Measurements from ENCODE around the gene IFT74. TPM values are rescaled to one million over a fixed set of nuclear protein-coding genes. Genes with fewer than 3 reads are reported as not detected.

Gene IFT74
- total RNA-seq, 2 experiments from 2014 or later = 3.4 to 10.2 TPM

- no peaks in the 10 kb centered on the region for H4K20me1 ChIP-seq (ENCODE audit: insufficient read depth, low read length)
- H3K27ac ChIP-seq (ENCODE audit: low read depth, low read length, poor library complexity, severe bottlenecking) = no peak overlapping the region
- BruUV-seq (replicated peaks) = no TSS peak
- no peaks in the 10 kb centered on the region for H3K79me2 ChIP-seq (ENCODE audit: insufficient read depth, low read depth, low read length)
- no peak for DNase-seq (ENCODE audit: low spot score)
- no peaks in the 10 kb centered on the region for H3K36me3 ChIP-seq (ENCODE audit: insufficient read depth, low read length)
- TF ChIP-seq EZH2phosphoT487 (IDR thresholded peaks at IDR 0.05; ENCODE audit: borderline replicate concordance, low read depth, low read length) = no peak
- no peak for TF ChIP-seq CTCF (conservative IDR thresholded peaks at IDR 0.05; ENCODE audit: low read length)
- H3K9me2 ChIP-seq (ENCODE audit: insufficient read depth, low read length) = no peaks in the 10 kb centered on the region
- ChIA-PET POLR2A (interaction anchor here (1.2 kb wide), 1 partner anchor 19 kb away, joined by 3 read pairs; no protein-coding TSS in a partner anchor), CTCF (ENCODE audit: unreplicated experiment) (no interaction called here)
- H3K4me3 ChIP-seq (ENCODE audit: low read depth, low read length, poor library complexity, severe bottlenecking) = no peak overlapping the region
- H3K4me2 ChIP-seq (ENCODE audit: low read length) = no peak overlapping the region
- no peaks in the 10 kb centered on the region for H3K4me1 ChIP-seq (ENCODE audit: insufficient read depth, low read length, poor library complexity, severe bottlenecking)
- H2AFZ ChIP-seq (ENCODE audit: low read length) = no peak overlapping the region
- no peaks in the 10 kb centered on the region for H3K9me3 ChIP-seq (ENCODE audit: low read length)
- intact Hi-C loops (cut with micrococcal nuclease; ENCODE audit: unreplicated experiment) = no loop called here
Measured at GRCh38 chr9:27094640-27095298, 138.6 kb downstream of the IFT74 start.

- H3K36me3 ChIP-seq (ENCODE audit: insufficient read depth, low read length) = no peaks in the 10 kb centered on the region
- no TSS peak for BruUV-seq (replicated peaks)
- no peak for DNase-seq (ENCODE audit: low spot score)
- no peak overlapping the region for H3K4me2 ChIP-seq (ENCODE audit: low read length)
- no peaks in the 10 kb centered on the region for H3K9me3 ChIP-seq (ENCODE audit: low read length)
- TF ChIP-seq CTCF (conservative IDR thresholded peaks at IDR 0.05; ENCODE audit: low read length) (no peak), EZH2phosphoT487 (IDR thresholded peaks at IDR 0.05; ENCODE audit: borderline replicate concordance, low read depth, low read length) (no peak)
- H3K4me1 ChIP-seq (ENCODE audit: insufficient read depth, low read length, poor library complexity, severe bottlenecking) = no peaks in the 10 kb centered on the region
- H3K4me3 ChIP-seq (ENCODE audit: low read depth, low read length, poor library complexity, severe bottlenecking) = no peak overlapping the region
- H3K9me2 ChIP-seq (ENCODE audit: insufficient read depth, low read length) = no peaks in the 10 kb centered on the region
- ChIA-PET POLR2A (interaction anchor here (0.6 kb wide), 2 partner anchors 67 to 708 kb away, joined by 3 to 5 read pairs; no protein-coding TSS in a partner anchor), CTCF (ENCODE audit: unreplicated experiment) (no interaction called here)
- H2AFZ ChIP-seq (ENCODE audit: low read length) = no peak overlapping the region
- H3K79me2 ChIP-seq (ENCODE audit: insufficient read depth, low read depth, low read length) = no peaks in the 10 kb centered on the region
- H3K27ac ChIP-seq (ENCODE audit: low read depth, low read length, poor library complexity, severe bottlenecking) = no peak overlapping the region
- intact Hi-C loops (cut with micrococcal nuclease; ENCODE audit: unreplicated experiment) = no loop called here
- H4K20me1 ChIP-seq (ENCODE audit: insufficient read depth, low read length) = no peaks in the 10 kb centered on the region
Measured at GRCh38 chr9:27107241-27107640, 151.0 kb downstream of the IFT74 start.

- H3K4me2 ChIP-seq (ENCODE audit: low read length) = no peak within 1 kb of the TSS
Measured at GRCh38 chr9:27108981-27109541, 152.8 kb downstream of the IFT74 start, which contains the start of gene TEK. TEK (plus strand) TSS chr9:27109225; CDS start chr9:27109591, 366 bp downstream.

More at GRCh38 chr9:27108981-27109541, 152.8 kb downstream of the IFT74 start, which contains the start of gene TEK:
- Histone ChIP-seq H4K20me1 (ENCODE audit: insufficient read depth, low read length) (no peaks in the 10 kb centered on the region), H3K9me2 (ENCODE audit: insufficient read depth, low read length) (no peaks in the 10 kb centered on the region), H3K4me1 (ENCODE audit: insufficient read depth, low read length, poor library complexity, severe bottlenecking) (no peaks in the 10 kb centered on the region), H3K27ac (ENCODE audit: low read depth, low read length, poor library complexity, severe bottlenecking) (no peak within 1 kb of the TSS), H3K36me3 (ENCODE audit: insufficient read depth, low read length) (no peaks in the 10 kb centered on the region), H2AFZ (ENCODE audit: low read length) (no peak within 1 kb of the TSS), H3K79me2 (ENCODE audit: insufficient read depth, low read depth, low read length) (no peaks in the 10 kb centered on the region), H3K4me3 (ENCODE audit: low read depth, low read length, poor library complexity, severe bottlenecking) (no peak within 1 kb of the TSS), H3K9me3 (ENCODE audit: low read length) (no peaks in the 10 kb centered on the region)
- CTCF ChIA-PET (ENCODE audit: unreplicated experiment) = no interaction called here
- no peak for TF ChIP-seq EZH2phosphoT487 (IDR thresholded peaks at IDR 0.05; ENCODE audit: borderline replicate concordance, low read depth, low read length)
- no TSS peak for BruUV-seq (replicated peaks)
- POLR2A ChIA-PET = no interaction called here
- intact Hi-C loops (cut with micrococcal nuclease; ENCODE audit: unreplicated experiment) = no loop called here
- no peak for DNase-seq (ENCODE audit: low spot score)

Data from OCI-LY7 (cell line).